ENCODE data around the gene RNF114. TPM values are rescaled to one million over a fixed set of nuclear protein-coding genes. Genes with fewer than 3 reads are reported as not detected.

RNF114 gene
- polyA plus RNA-seq, 1 donor from 2014 or later: 109 TPM

DNA sequence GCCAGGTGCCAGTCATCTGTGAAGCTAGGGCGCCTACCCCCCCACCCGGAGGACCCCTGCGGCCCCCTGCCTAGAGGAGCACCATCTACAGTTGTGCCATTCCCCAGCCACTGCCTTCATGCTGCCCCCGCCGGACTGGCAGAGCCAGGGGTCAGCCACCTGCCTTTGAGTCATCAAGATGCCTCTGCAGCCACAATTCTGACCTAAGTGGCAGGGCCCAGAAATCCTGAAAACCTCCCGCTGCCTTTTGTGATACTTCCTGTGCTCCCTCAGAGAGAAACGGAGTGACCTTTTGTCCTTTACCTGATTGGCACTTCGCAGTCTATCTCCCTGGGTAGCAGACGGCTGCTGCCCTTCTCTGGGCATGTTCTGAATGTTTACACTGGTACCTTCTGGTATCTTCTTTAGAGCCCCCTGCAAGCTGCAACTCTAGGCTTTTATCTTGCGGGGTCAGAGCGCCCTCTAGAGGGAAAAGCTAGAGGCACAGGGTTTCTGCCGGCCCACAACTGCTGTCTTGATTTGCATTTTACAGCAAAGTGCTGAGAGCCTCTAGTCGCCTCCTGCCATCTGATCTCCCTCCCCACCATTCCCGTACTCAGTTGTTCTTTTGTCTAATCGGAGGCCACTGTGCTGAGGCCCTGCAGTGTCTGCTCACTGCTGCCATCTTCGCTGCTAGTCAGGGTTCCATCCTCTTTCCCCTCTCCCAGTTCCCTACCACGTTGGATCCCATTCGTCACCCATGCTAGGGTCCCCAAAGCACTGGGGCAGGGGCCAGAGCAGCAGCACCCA is 47.8 kb upstream of the RNF114 start:
- no peak overlapping the region for H2AFZ ChIP-seq (ENCODE audit: low read depth, low read length)
- H3K9me3 ChIP-seq (ENCODE audit: low read length): no peaks in the 10 kb centered on the region
- H4K20me1 ChIP-seq (ENCODE audit: insufficient read depth): no peaks in the 10 kb centered on the region
- H3K27me3 ChIP-seq (ENCODE audit: insufficient read depth, low read depth, low read length): no peaks in the 10 kb centered on the region
- no peaks in the 10 kb centered on the region for H3F3A ChIP-seq (ENCODE audit: insufficient read depth, low read length, poor library complexity, severe bottlenecking)
- H3K27ac ChIP-seq (ENCODE audit: low read length): no peak overlapping the region
- peaks cover 4% of the 10 kb centered on the region for H3K36me3 ChIP-seq (ENCODE audit: insufficient read depth, low read length)
- no peaks in the 10 kb centered on the region for H3K9me2 ChIP-seq (ENCODE audit: insufficient read depth, low read length)
- peak overlapping the region; percentile 24 for H3K9ac ChIP-seq (ENCODE audit: low read length)
- no peak overlapping the region for H3K4me3 ChIP-seq (ENCODE audit: low read length)
- TF ChIP-seq TAF1 (IDR thresholded peaks at IDR 0.05; ENCODE audit: low read depth): no peak
- TF ChIP-seq RAD21 (conservative IDR thresholded peaks at IDR 0.05): peak; percentile 85
- no peak for TF ChIP-seq EP300 (conservative IDR thresholded peaks at IDR 0.05; ENCODE audit: poor library complexity, severe bottlenecking)
- TF ChIP-seq MXI1 (conservative IDR thresholded peaks at IDR 0.05; ENCODE audit: poor library complexity, severe bottlenecking): peak; percentile 17
- TF ChIP-seq EZH2 (IDR thresholded peaks at IDR 0.05; ENCODE audit: borderline replicate concordance, insufficient read depth, low read length, poor library complexity, severe bottlenecking): no peak
- TF ChIP-seq SMC3 (conservative IDR thresholded peaks at IDR 0.05; ENCODE audit: poor library complexity): peak; percentile 76
- no peak for TF ChIP-seq POLR2AphosphoS5 (IDR thresholded peaks at IDR 0.05)
- TF ChIP-seq, protein P1, sequence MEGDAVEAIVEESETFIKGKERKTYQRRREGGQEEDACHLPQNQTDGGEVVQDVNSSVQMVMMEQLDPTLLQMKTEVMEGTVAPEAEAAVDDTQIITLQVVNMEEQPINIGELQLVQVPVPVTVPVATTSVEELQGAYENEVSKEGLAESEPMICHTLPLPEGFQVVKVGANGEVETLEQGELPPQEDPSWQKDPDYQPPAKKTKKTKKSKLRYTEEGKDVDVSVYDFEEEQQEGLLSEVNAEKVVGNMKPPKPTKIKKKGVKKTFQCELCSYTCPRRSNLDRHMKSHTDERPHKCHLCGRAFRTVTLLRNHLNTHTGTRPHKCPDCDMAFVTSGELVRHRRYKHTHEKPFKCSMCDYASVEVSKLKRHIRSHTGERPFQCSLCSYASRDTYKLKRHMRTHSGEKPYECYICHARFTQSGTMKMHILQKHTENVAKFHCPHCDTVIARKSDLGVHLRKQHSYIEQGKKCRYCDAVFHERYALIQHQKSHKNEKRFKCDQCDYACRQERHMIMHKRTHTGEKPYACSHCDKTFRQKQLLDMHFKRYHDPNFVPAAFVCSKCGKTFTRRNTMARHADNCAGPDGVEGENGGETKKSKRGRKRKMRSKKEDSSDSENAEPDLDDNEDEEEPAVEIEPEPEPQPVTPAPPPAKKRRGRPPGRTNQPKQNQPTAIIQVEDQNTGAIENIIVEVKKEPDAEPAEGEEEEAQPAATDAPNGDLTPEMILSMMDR (IDR thresholded peaks at IDR 0.05; ENCODE audit: poor library complexity, severe bottlenecking): peak; percentile 92
- TF ChIP-seq REST (IDR thresholded peaks at IDR 0.05; ENCODE audit: borderline replicate concordance): no peak
- no peaks in the 10 kb centered on the region for H3K79me2 ChIP-seq (replicated peaks; ENCODE audit: insufficient read depth, low read length)
- no peak overlapping the region for H3K4me2 ChIP-seq (ENCODE audit: low read length)

GRCh38 chr20:49889001-49889934 is 46.9 kb upstream of the RNF114 start:
- no peak overlapping the region for H3K27ac ChIP-seq (ENCODE audit: low read length)
- H3K9ac ChIP-seq (ENCODE audit: low read length): peak overlapping the region; percentile 24
- no peaks in the 10 kb centered on the region for H3K27me3 ChIP-seq (ENCODE audit: insufficient read depth, low read depth, low read length)
- H3K79me2 ChIP-seq (replicated peaks; ENCODE audit: insufficient read depth, low read length): no peaks in the 10 kb centered on the region
- no peaks in the 10 kb centered on the region for H3K9me2 ChIP-seq (ENCODE audit: insufficient read depth, low read length)
- no peak overlapping the region for H2AFZ ChIP-seq (ENCODE audit: low read depth, low read length)
- no peaks in the 10 kb centered on the region for H3F3A ChIP-seq (ENCODE audit: insufficient read depth, low read length, poor library complexity, severe bottlenecking)
- no peaks in the 10 kb centered on the region for H4K20me1 ChIP-seq (ENCODE audit: insufficient read depth)
- H3K4me3 ChIP-seq (ENCODE audit: low read length): no peak overlapping the region
- H3K9me3 ChIP-seq (ENCODE audit: low read length): no peaks in the 10 kb centered on the region
- peaks cover 4% of the 10 kb centered on the region for H3K36me3 ChIP-seq (ENCODE audit: insufficient read depth, low read length)
- no peak for TF ChIP-seq EP300 (conservative IDR thresholded peaks at IDR 0.05; ENCODE audit: poor library complexity, severe bottlenecking)
- no peak for TF ChIP-seq TAF1 (IDR thresholded peaks at IDR 0.05; ENCODE audit: low read depth)
- TF ChIP-seq POLR2AphosphoS5 (IDR thresholded peaks at IDR 0.05): no peak
- TF ChIP-seq EZH2 (IDR thresholded peaks at IDR 0.05; ENCODE audit: borderline replicate concordance, insufficient read depth, low read length, poor library complexity, severe bottlenecking): no peak
- TF ChIP-seq MXI1 (conservative IDR thresholded peaks at IDR 0.05; ENCODE audit: poor library complexity, severe bottlenecking): no peak
- TF ChIP-seq, protein P1 (IDR thresholded peaks at IDR 0.05; ENCODE audit: poor library complexity, severe bottlenecking): no peak
- TF ChIP-seq SMC3 (conservative IDR thresholded peaks at IDR 0.05; ENCODE audit: poor library complexity): no peak
- TF ChIP-seq RAD21 (conservative IDR thresholded peaks at IDR 0.05): no peak
- TF ChIP-seq REST (IDR thresholded peaks at IDR 0.05; ENCODE audit: borderline replicate concordance): no peak
- no peak overlapping the region for H3K4me2 ChIP-seq (ENCODE audit: low read length)
